Mononuclear cell (primary cell): Measurements from ENCODE around the gene NTM. TPM values are rescaled to one million over a fixed set of nuclear protein-coding genes. Genes with fewer than 3 reads are reported as not detected.

Experiments used
- H3K27me3 ChIP-seq: 2 replicates; pipeline ENCODE4 v1.6.0; 2011; ENCODE audit warnings: low read length, control low read depth; ENCODE audit not compliant: insufficient read depth
- H3K4me1 ChIP-seq: 2 replicates; pipeline ENCODE4 v1.5.1; 2011; ENCODE audit warnings: mild to moderate bottlenecking, low read length, control low read depth; ENCODE audit not compliant: insufficient read depth
- H3K4me3 ChIP-seq: 2 replicates; pipeline ENCODE4 v1.5.1; 2011; ENCODE audit warnings: mild to moderate bottlenecking, low read length, moderate library complexity
- H3K9me3 ChIP-seq: 2 replicates; pipeline ENCODE4 v1.5.1; 2011; ENCODE audit warnings: low read depth, mild to moderate bottlenecking, control low read depth, low read length
- total RNA-seq: library from RNA; depleted of rRNA; stranded (reverse); fragments of >200 nt; gene quantifications from one replicate; pipeline ENCODE4 v1.2.3, GENCODE V29; 2012

NTM gene
- total RNA-seq, 1 donor = not detected

DNA sequence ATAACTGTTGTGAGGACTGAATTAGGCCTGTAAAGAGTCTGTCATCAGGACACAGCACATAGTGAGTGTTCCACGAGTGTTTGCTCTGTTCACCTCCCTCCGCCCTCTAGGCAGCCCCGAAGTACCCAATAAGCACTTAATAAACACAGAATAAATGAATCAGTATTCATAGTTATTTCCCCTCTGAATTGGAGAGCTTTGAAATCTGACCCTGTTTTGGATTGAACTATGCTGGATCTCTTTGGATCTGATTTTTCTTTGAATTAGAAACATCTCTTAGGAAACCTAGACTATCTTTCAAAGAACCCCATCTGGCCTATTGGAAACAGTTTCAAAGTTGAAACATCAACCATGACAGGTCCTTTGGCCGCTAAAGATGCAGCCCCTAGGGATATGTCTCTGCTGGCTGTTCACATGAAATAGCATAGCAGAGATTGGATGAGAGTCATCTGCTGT is 615.5 kb downstream of the NTM start:
- Histone ChIP-seq H3K4me3 (no peak overlapping the region), H3K9me3 (no peaks in the 10 kb centered on the region), H3K4me1 (no peaks in the 10 kb centered on the region), H3K27me3 (no peaks in the 10 kb centered on the region)

DNA sequence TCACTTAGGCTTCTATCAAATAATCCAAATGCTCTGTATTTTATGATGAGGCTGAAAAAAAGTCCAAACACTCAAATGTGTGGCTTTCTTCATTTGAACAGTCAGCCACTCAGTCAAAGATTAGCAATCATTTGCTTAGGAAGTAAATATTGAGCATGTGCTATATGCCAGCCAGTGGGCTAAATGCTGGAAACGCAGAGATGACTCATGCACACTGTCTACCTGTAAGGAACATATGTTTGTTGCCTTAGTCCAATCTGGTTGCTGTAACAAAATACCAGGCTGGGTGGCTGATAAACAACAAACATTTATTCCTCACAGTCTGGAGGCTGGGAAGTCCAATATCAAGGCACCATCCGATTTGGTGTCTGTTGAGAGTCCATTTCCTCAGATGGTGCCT is 617.3 kb downstream of the NTM start:
- no peaks in the 10 kb centered on the region for H3K9me3 ChIP-seq
- no peaks in the 10 kb centered on the region for H3K27me3 ChIP-seq
- H3K4me3 ChIP-seq = no peak overlapping the region
- no peaks in the 10 kb centered on the region for H3K4me1 ChIP-seq

DNA sequence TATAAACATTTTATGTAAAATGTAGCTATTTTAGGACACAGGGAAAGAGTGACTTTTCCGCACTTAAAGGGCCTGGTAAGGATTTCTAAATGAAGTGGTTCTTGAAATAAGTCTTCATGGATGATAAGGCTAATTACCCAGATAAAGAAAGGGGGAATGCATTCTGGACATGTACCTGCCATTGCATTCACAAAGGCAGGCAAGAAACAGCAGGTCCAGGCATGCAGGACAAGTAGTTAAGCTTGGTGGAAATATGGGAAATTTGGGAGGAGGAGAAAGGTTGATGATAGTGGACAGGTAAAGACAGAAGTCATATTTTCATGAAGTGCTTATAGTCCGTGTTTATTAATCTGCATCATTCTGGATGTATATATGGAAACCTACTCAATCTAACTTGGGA is 621.2 kb downstream of the NTM start:
- H3K4me3 ChIP-seq = no peak overlapping the region
- no peaks in the 10 kb centered on the region for H3K9me3 ChIP-seq
- H3K4me1 ChIP-seq = no peaks in the 10 kb centered on the region
- H3K27me3 ChIP-seq = no peaks in the 10 kb centered on the region

DNA sequence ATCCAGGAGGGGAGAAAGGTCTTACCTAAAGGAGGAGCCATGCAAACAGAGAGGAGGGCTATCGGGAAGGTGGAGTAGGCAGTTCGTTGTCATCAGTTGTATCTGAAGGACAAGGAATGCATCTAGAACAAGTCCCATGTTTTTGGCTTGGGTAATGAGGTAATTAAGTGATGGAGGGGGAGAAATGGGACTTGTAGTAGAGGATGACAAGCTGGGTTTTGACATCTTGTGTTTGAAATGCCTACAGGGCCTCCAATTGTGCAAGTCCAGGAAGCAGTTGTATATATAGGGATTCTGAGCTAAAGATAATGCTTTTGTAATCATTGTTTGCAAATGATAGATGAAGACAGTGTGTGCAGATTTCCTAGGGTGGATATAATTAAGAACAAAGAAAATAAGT is 622.8 kb downstream of the NTM start:
- no peak overlapping the region for H3K4me3 ChIP-seq
- H3K9me3 ChIP-seq = no peaks in the 10 kb centered on the region
- no peaks in the 10 kb centered on the region for H3K27me3 ChIP-seq
- no peaks in the 10 kb centered on the region for H3K4me1 ChIP-seq

DNA sequence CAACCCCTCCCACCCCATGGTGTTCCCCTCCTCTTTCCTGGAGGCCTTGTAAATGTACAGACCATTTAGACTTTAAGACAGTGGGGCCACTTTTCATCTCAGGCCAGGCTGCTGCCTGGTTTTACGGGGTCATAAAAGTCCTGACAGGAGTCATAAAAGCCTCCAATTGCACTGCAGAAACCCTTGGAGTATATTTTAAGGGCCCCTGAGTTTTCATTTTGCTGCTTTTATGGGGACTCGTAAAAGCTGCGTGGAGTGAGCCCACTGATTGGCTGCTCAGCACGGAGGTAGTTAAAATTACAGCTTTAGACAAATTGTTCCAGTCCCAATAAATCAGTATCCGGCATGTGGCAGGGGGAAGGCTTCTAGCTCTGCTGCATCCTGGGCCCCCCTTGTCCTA is 627.6 kb downstream of the NTM start:
- no peak overlapping the region for H3K4me3 ChIP-seq
- no peaks in the 10 kb centered on the region for H3K4me1 ChIP-seq
- no peaks in the 10 kb centered on the region for H3K27me3 ChIP-seq
- H3K9me3 ChIP-seq = no peaks in the 10 kb centered on the region

DNA sequence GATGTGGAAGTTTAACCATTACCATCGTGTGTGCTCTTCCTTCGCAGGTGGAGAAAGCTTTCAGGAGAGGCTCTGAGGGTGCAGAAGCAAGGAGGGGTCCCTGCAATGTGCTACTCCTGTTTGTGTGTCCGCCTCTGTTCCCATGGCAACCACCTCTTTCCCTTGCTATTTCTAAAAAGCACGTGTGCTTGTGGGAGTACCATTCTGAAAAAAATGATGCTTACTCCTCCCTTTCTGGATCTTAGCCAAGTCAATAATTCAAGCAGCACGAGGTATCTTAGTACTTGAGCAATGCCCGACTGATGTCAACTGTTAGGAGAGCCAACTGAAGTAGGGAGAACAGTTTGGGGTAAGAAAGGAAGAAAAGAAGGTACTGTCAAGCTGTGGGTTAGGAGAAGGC is 628.7 kb downstream of the NTM start:
- H3K4me1 ChIP-seq = no peaks in the 10 kb centered on the region
- no peaks in the 10 kb centered on the region for H3K27me3 ChIP-seq
- no peak overlapping the region for H3K4me3 ChIP-seq
- H3K9me3 ChIP-seq = no peaks in the 10 kb centered on the region

DNA sequence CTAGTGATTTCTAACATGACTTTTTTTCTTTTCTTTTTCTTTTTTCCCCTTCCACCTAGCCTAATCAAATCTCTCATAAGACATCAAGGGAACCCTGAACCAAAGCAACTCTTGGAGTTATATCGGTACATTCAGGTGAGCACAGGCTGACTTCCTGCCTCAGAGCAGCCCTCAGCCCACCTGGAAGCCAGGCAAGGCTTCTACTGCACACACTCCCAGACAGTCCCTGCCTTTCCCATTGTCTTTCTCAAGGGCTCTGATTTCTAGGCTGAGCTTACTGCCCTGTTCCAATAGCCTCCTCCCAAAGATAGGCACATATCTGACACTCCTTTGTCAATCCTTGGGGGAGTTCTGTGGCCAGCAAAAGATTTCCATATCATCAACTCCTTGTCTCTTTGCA is 629.5 kb downstream of the NTM start:
- Histone ChIP-seq H3K27me3 (no peaks in the 10 kb centered on the region), H3K9me3 (no peaks in the 10 kb centered on the region), H3K4me1 (no peaks in the 10 kb centered on the region), H3K4me3 (no peak overlapping the region)

DNA sequence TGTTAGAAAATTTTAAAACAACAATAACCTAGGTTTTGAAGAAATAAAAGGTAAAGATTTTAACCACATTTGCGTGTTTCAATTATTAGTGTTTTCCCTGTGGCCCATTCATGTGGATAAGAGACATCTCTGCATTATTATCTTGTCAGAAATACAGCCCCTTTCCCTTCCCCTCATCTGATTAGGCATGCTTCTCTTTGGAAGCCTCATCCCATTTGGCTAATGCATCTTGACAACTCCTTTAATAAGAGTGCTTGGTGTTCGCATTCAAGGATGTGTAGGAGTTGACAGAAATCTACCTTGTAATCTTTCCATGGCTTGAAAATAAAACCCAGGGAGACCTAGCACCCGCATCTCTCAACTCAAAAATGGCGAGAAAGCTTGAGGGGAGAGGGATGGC is 635.5 kb downstream of the NTM start:
- no peaks in the 10 kb centered on the region for H3K4me1 ChIP-seq
- H3K27me3 ChIP-seq = no peaks in the 10 kb centered on the region
- H3K9me3 ChIP-seq = no peaks in the 10 kb centered on the region
- no peak overlapping the region for H3K4me3 ChIP-seq

DNA sequence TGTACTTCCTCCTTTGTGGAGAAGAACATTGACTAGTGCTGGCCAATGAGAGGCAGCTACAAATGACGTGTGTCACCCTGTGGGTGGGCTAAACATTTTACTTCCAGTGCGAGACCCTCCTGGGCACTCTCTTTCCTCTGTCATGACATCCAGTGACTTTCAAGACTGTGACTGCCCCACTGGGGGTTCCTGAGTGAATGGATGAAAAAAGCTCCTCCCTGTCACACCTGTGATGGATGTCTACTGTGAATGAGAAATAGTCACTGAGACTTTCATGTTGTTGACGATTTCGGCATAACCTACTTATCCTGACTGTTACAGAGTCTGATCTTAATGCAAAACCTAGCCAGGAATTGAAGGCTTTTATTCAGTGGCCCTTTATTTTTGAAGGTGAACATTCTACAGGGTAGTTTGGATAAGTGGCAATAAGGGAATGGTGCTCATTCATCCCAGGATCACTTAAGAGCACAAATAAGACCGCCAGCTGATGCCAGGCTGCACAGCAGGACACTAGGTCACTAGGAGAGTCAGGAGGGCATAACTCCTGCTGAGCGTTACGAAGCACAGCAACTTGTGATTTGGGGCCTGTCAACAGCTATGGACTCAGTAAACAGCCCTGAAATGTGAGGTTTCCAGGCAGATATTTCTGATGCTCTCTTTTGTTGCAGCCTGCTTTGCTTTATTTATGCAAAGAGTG is 636.6 kb downstream of the NTM start:
- Histone ChIP-seq H3K4me3 (no peak overlapping the region), H3K9me3 (no peaks in the 10 kb centered on the region), H3K4me1 (no peaks in the 10 kb centered on the region), H3K27me3 (no peaks in the 10 kb centered on the region)

DNA sequence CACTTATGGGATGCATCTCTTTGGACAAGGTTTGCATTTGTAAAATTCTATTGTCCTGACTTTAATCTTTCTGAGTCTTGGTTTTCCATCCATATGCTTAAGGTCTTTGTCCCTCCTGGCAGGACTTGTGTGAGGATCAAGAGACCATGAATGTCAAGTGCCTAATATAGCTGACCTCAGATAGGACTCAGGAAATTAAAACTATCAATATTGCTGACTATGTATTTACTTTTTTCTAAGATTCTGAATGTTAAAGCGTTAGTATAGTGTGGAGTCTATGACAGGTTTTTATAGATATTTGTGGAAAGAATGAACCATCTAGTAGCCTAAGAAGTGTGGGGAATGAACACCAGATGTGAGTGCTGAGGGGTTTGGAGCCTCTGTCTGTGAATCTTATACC is 637.8 kb downstream of the NTM start:
- Histone ChIP-seq H3K27me3 (no peaks in the 10 kb centered on the region), H3K4me1 (no peaks in the 10 kb centered on the region), H3K4me3 (no peak overlapping the region), H3K9me3 (no peaks in the 10 kb centered on the region)

DNA sequence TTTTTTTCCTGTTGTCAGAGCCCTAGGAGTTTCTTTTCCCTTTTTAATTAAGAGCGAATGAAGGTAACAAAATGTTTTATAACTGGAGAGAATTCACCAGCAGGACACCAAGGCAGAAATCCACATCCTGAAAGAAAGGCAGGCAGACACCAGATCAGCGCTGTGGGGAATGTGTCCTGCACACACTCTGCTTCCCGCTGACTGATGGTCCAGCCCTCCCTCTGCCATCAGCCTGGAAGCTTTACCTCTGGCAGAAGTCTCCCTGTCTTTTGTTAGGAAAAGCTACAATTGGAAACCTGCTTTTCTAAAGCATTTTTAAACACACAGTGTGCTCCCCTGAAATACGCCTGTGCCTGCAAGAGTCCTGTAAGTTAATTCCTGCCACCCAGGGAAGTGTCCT is 638.5 kb downstream of the NTM start:
- no peak overlapping the region for H3K4me3 ChIP-seq
- no peaks in the 10 kb centered on the region for H3K9me3 ChIP-seq
- no peaks in the 10 kb centered on the region for H3K4me1 ChIP-seq
- no peaks in the 10 kb centered on the region for H3K27me3 ChIP-seq

DNA sequence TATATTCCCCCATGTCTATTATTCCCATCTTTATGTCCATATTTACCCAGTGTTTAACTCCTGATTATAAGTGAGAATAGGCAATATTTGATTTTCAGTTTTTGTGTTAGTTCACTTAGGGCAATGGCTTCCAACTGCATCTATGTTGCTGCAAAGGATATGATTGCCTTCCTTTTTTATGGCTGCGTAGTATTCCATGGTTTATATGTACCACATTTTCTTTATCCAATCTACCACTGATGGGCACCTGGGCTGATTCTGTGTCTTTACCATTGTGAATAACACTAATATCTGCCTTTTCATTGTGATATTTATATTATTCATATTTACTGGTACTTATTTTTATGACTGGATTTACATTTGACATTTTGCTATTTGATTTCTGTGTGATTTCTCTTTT is 649.6 kb downstream of the NTM start:
- H3K4me3 ChIP-seq = no peak overlapping the region
- H3K4me1 ChIP-seq = no peaks in the 10 kb centered on the region
- H3K9me3 ChIP-seq = no peaks in the 10 kb centered on the region
- H3K27me3 ChIP-seq = no peaks in the 10 kb centered on the region

DNA sequence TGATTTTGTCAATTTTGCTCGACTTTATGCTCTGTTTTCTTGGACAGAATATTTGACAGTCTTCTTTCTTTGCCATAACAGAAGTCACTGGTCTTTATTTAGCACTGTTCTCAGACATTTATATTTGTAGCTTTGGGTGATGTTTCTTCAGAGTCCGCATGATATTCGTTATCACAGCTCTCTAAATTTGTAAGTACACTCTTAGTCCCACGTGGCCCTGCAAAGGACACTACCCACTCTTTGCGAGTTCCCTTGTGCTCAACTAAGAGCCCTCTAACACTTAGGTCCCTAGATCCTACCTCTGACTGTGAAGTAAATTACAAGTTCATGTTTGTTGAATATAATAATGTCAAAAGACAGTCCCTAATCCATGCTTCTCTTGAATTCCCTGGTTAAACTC is 651.9 kb downstream of the NTM start:
- no peaks in the 10 kb centered on the region for H3K4me1 ChIP-seq
- H3K27me3 ChIP-seq = no peaks in the 10 kb centered on the region
- H3K4me3 ChIP-seq = no peak overlapping the region
- no peaks in the 10 kb centered on the region for H3K9me3 ChIP-seq

DNA sequence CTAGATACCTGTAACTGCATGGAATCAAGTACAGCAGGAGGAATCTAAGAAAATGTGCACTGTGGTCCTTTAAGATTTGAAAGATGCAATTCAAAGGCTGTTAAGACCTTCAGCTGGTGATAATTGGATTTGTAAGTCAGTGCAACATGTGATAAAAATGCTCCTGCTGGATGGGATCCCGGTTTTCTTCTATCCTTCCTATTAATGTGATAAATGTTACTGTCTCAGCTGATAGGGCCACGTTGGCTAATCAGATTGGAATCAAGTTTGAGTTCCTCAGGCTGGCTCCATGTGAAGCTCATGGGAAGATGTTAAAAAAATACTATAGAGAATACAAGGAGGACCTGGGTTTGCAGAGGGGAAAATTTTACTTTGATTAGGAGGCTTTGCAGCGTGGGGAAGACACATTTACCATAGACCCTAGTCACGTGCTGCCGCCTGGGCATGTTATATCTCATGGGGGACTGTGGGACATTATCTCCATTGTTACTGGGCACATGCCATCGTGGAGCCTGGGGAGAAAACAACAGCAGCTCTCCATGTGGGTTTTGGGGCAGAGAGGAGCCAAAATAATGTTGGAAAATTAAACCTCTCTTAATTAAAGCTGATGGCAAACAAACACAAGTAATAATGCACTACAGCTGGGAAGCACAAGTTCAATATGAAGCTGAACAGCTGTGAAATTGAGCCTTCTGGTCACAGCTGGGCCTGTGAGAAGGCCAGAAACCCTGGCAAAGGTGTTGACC is 652.5 kb downstream of the NTM start:
- H3K4me1 ChIP-seq = no peaks in the 10 kb centered on the region
- no peaks in the 10 kb centered on the region for H3K9me3 ChIP-seq
- H3K27me3 ChIP-seq = no peaks in the 10 kb centered on the region
- no peak overlapping the region for H3K4me3 ChIP-seq

DNA sequence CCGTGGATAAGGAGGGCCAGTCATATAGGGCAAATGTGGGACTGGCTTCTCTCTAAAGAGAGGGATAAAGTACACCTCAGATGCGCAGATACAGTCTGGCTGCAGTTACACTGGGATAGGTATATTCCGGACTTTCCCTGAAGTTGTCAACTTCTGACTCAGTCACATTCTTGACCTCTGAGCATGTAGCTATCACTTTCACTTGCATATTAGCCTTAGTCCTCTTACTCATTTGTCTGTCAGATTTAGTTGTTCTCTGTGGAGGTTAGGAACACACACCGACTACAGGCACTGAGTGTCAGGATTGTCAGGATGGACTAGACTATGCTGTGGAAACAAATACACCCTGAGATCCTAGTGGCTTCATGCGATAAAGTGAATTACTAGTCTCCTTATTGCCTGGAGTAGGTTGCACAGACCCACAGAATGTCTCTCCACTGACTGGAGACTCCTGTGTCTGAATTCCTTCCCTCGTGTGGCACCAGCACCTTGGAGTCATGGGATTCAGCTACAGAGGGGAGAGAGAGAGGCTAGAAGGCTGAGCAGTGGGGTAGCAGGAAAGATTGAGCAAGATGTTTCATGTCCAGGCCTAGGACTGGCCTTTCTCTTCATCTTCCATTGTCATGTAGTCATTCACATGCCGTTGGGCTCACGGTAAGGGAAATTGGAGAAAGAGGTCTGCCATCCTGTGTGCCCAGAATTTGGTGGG is 654.3 kb downstream of the NTM start:
- no peak overlapping the region for H3K4me3 ChIP-seq
- H3K9me3 ChIP-seq = no peaks in the 10 kb centered on the region
- H3K4me1 ChIP-seq = no peaks in the 10 kb centered on the region
- H3K27me3 ChIP-seq = no peaks in the 10 kb centered on the region
